Common myeloid progenitor, CD34-positive (primary cell): ENCODE measurements around the gene STUB1.

Source experiments
- CTCF ChIA-PET: fragments of 350-600 bp; sonication (Branson Sonifier 250); formaldehyde crosslinking; loops from one replicate; lab custom pipeline; 2021; ENCODE audit warnings: antibody characterized with exemption; lab: Charles Lee
- POLR2A ChIA-PET: fragments of 350-600 bp; sonication (Branson Sonifier 250); formaldehyde crosslinking; loops from one replicate; lab custom pipeline; 2021; ENCODE audit warnings: antibody characterized with exemption; lab: Charles Lee
- DNase-seq, 3 donors: peaks; one replicate each; pipeline versions ENCODE4 v3.0.0 to v3.0.0-alpha.2; 2013
- H3K27ac ChIP-seq, 2 experiments: 1 replicate in 1 of 2; 2 replicates in 1 of 2; pipeline ENCODE4 v1.7.0; 2013; ENCODE audit warnings: inconsistent platforms in 2 of 2, low read length in 2 of 2, mild to moderate bottlenecking in 2 of 2, low read depth in 1 of 2, moderate library complexity in 1 of 2; ENCODE audit not compliant: severe bottlenecking in 2 of 2, insufficient read depth in 1 of 2, poor library complexity in 1 of 2
- H3K27me3 ChIP-seq, 5 experiments: replicated peaks in 2 of 5; 1 replicate in 3 of 5; 2 replicates in 2 of 5; pipeline versions ENCODE4 v1.6.1 to v1.7.0; 2013; ENCODE audit warnings: low read length in 4 of 5, mild to moderate bottlenecking in 2 of 5, moderate library complexity in 2 of 5, inconsistent platforms in 1 of 5; ENCODE audit not compliant: insufficient read depth in 5 of 5, control insufficient read depth in 4 of 5
- H3K36me3 ChIP-seq, 4 experiments: 1 replicate in 2 of 4; 2 replicates in 2 of 4; pipeline versions ENCODE4 v1.6.1 to v1.7.0; 2013; ENCODE audit warnings: low read length in 3 of 4, control low read depth in 1 of 4, mild to moderate bottlenecking in 1 of 4; ENCODE audit not compliant: control insufficient read depth in 4 of 4, insufficient read depth in 4 of 4
- H3K4me1 ChIP-seq, 4 experiments: 1 replicate in 3 of 4; 2 replicates in 1 of 4; pipeline versions ENCODE4 v1.6.1 to v1.7.1; 2013; ENCODE audit warnings: low read length in 3 of 4, mild to moderate bottlenecking in 3 of 4, control low read depth in 1 of 4, inconsistent platforms in 1 of 4, moderate library complexity in 1 of 4; ENCODE audit not compliant: control insufficient read depth in 4 of 4, insufficient read depth in 4 of 4; ENCODE audit errors: control extremely low read depth in 1 of 4
- H3K4me3 ChIP-seq, 7 experiments: 1 replicate in 4 of 7; 2 replicates in 3 of 7; pipeline versions ENCODE4 v1.5.1 to v1.7.0; 2013; ENCODE audit warnings: mild to moderate bottlenecking in 7 of 7, low read length in 6 of 7, moderate library complexity in 6 of 7, inconsistent platforms in 2 of 7, low read depth in 2 of 7, control low read depth in 1 of 7; ENCODE audit not compliant: insufficient read depth in 4 of 7, control insufficient read depth in 1 of 7; ENCODE audit errors: extremely low read depth in 1 of 7
- H3K9me3 ChIP-seq, 5 experiments: 1 replicate in 4 of 5; 2 replicates in 1 of 5; pipeline versions ENCODE4 v1.6.1 to v1.7.1; 2013; ENCODE audit warnings: low read length in 4 of 5, mild to moderate bottlenecking in 2 of 5, inconsistent platforms in 1 of 5, low read depth in 1 of 5, moderate library complexity in 1 of 5; ENCODE audit not compliant: control insufficient read depth in 4 of 5, insufficient read depth in 2 of 5; ENCODE audit errors: control extremely low read depth in 1 of 5
- WGBS: methylation state at CpG from one replicate; pipeline ENCODE4 v1.1.5; 2013; ENCODE audit not compliant: insufficient coverage; 5-methylcytosine and 5-hydroxymethylcytosine counted together

The STUB1 gene

DNA sequence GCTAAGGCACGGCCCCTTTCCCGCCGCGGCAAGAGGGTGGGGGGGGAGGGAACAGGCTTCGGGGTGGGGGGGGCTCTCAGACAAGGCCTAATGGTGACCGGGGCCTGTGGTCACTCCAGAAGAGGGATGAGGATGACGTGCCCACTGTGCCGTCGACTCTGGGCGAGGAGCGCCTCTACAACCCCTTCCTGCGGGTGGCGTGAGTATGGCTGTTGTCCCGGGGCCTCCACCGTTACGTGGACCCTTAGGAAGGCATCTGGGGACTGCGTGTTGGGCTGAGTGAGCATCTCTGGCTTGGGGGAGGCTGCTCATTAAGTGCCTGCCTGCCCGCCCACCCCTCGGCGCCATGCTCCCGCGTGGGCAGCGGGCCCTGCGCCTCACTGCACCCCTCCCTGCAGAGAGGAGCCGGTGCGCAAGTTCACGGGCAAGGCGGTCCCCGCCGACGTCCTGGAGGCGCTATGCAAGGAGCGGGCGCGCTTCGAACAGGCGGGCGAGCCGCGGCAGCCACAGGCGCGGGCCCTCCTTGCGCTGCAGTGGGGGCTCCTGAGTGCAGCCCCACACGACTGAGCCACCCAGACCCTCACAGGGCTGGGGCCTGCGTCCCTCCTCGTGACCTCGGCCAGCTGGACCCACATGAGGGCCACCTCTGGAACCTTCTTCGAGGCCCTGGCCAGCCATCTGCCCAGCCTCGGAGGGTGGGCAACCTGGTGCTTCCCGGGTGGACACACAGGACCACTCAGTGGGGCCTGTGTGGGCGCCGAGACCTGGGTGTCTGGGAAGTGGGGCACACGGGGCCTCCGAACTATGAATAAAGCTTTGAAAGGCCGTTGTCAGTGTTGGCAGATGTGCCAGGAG, 48.9 kb downstream of the STUB1 start:
- ChIA-PET POLR2A (interaction anchor here (0.7 to 1.1 kb wide), 2 partner anchors 8 to 15 kb away, joined by 3 read pairs; no protein-coding TSS in a partner anchor), CTCF (interaction anchor here (1.1 to 3.5 kb wide), 3 partner anchors 15 to 56 kb away, joined by 5 to 14 read pairs (median 11); no protein-coding TSS in a partner anchor)
- H3K9me3 ChIP-seq = no peaks in the 10 kb centered on the region
- WGBS = 83% methylated on average over 51 of the region's 55 CpGs
- peak overlapping the region in 3 of 7 experiments; percentile 66 to 83 (median 76) for H3K4me3 ChIP-seq
- H3K27ac ChIP-seq = no peak overlapping the region
- peaks cover 3 to 46% (median 31%) of the 10 kb centered on the region in 4 experiments for H3K36me3 ChIP-seq
- H3K4me1 ChIP-seq = peaks cover 0 to 24% (median 17%) of the 10 kb centered on the region in 4 experiments
- H3K27me3 ChIP-seq = peaks cover 0 to 10% (median 0%) of the 10 kb centered on the region in 5 experiments
- DNase-seq = peak in 1 of 3 donors; percentile 34

DNA sequence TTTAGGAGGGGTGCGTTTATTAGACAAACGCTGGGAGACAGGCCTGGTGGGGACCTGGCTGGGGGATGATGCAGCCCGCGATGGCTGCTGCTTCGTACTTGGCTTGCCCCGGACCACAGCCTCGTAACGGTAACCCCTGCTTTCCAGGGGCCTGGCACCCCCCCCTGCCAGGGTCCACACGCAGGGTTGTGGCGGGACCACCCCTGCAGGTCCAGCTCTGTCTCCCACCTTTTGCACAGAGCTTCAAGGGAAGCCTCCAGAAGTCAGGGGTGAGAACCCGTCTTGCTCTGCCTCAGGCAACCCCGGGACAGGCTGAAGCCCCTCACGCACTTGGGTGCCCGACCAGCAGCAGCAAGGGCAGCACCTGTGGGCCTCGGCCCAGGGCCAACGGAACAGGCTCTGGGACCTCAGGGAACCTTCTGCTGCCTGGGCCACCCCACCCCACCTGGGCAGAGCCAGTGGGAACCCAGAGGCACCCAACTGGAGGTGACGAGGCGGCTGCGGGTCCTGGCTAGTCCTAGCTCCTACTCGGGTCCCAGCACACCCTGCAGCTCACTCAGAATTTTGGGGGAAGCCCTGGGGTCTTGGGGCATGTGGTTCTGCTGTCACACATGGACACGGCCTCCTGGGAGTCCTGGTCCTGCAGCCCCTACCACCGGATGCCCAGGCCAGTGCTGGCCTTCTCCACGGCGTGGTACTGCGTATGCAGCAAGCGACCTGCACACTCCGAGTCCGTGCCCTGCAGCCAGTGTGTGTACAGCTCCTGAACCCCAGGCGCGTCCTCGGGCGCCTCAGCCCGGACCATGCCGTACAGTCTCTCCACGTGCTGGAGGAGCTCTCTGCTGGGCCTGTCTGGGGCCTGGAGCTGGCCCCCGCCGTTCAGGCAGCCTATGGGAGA, 49.8 kb downstream of the STUB1 start:
- ChIA-PET POLR2A (interaction anchor here (0.7 kb wide), 1 partner anchor 14 kb away, joined by 3 read pairs; no protein-coding TSS in a partner anchor), CTCF (interaction anchor here (0.8 to 3.5 kb wide), 4 partner anchors 9 to 55 kb away, joined by 3 to 14 read pairs (median 8); partner anchors contain the start of gene ANTKMT)
- Histone ChIP-seq H3K27ac (no peak overlapping the region), H3K27me3 (peaks cover 0 to 10% (median 0%) of the 10 kb centered on the region in 5 experiments), H3K9me3 (no peaks in the 10 kb centered on the region), H3K36me3 (peaks cover 3 to 55% (median 38%) of the 10 kb centered on the region in 4 experiments), H3K4me1 (peaks cover 0 to 24% (median 17%) of the 10 kb centered on the region in 4 experiments), H3K4me3 (no peak overlapping the region)
- 94% methylated on average over 31 of the region's 37 CpGs for WGBS
- no peak for DNase-seq

DNA sequence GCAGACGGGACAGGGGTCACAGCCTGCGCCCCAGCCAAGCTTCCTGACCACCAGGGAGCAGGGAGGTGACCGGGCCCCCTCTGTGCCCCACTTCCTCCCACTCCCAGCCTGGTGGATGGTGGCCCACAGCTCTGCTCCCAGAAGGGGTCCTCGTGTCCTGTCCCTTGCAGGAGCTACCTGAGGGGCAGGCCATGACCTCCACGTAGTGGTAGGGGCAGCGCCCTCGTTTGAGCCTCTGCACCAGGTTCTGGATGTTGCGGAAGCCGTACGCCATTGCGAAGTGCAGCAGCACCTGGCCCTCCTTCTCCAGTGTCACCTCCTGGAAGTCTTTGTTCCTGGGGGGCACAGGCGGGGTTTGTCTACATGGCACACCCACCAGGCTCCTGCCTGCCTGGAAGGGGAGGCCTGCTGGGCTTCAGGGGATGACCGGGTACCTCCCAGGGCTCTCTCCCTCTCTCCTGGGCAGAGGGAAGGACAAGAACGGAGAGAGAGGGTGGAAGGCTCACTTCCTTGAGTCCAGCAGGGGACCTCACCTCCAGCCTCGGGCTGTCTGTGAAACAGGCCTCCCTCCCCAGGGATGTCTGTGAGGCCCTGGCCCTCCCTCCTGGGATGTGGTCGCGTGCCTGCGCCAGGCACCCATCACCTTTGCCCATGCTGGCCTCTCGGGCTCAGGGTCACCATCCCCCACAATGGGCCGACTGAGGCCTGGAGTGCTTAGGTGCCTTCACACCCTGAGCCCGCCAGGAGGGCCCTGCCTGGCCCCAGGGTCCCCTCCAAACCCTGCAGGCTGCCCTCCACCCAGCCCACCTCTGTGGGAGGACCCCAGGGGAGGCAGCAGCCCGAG, 50.7 kb downstream of the STUB1 start:
- Histone ChIP-seq H3K27me3 (peaks cover 0 to 7% (median 0%) of the 10 kb centered on the region in 5 experiments), H3K4me1 (peaks cover 0 to 24% (median 17%) of the 10 kb centered on the region in 4 experiments), H3K9me3 (no peaks in the 10 kb centered on the region), H3K36me3 (peaks cover 3 to 63% (median 45%) of the 10 kb centered on the region in 4 experiments), H3K27ac (no peak overlapping the region), H3K4me3 (no peak overlapping the region)
- DNase-seq = no peak
- POLR2A ChIA-PET = no interaction called here
- CTCF ChIA-PET = interaction anchor here (0.8 to 3.5 kb wide), 5 partner anchors 10 to 54 kb away, joined by 3 to 14 read pairs (median 5); partner anchors contain the start of gene ANTKMT
- WGBS = 97% methylated on average over 19 of the region's 22 CpGs

- no peak for DNase-seq
- Histone ChIP-seq H3K27me3 (no peaks in the 10 kb centered on the region), H3K27ac (no peak overlapping the region), H3K9me3 (no peaks in the 10 kb centered on the region), H3K4me1 (peaks cover 0 to 25% (median 16%) of the 10 kb centered on the region in 4 experiments), H3K4me3 (no peak overlapping the region), H3K36me3 (peaks cover 3 to 75% (median 56%) of the 10 kb centered on the region in 4 experiments)
- ChIA-PET POLR2A (no interaction called here), CTCF (interaction anchor here (0.8 to 3.4 kb wide), 3 partner anchors 16 to 53 kb away, joined by 3 to 11 read pairs (median 5); no protein-coding TSS in a partner anchor)
- 96% methylated on average over 11 of the region's 12 CpGs for WGBS
Measured at GRCh38 chr16:732332-732731, 52.1 kb downstream of the STUB1 start.
